Epithelial cell of esophagus (primary cell): ENCODE results near the gene PAX7.
"Not testable (repeated sequence)": the region's sequence is repeated elsewhere in the genome, so short reads cannot be mapped to it uniquely, and the experiment has no call there.

Source experiments
- DNase-seq: peaks from one replicate; pipeline ENCODE4 v3.0.0; 2010; ENCODE audit warnings: low read depth
- H3K4me3 ChIP-seq: 2 replicates; pipeline ENCODE4 v1.5.1; 2011; ENCODE audit warnings: mild to moderate bottlenecking, low read length, control low read depth
- CTCF ChIP-seq: IDR thresholded peaks from 2 replicates; pipeline ENCODE4 v1.5.1; 2011; ENCODE audit warnings: low read depth, mild to moderate bottlenecking, low read length, control low read depth, inconsistent platforms; ENCODE audit not compliant: insufficient read depth; ENCODE audit errors: missing control alignments

The PAX7 gene

GRCh38 chr1:18687273-18687672 is 56.6 kb downstream of the PAX7 start:
- no peak for DNase-seq
- no peak for TF ChIP-seq CTCF
- H3K4me3 ChIP-seq = no peak overlapping the region

- no peak overlapping the region for H3K4me3 ChIP-seq
- TF ChIP-seq CTCF = no peak
- DNase-seq = no peak
These were observed 61.0 kb downstream of the PAX7 start for GRCh38 chr1:18691648-18692047.

GRCh38 chr1:18693256-18694098 is 62.8 kb downstream of the PAX7 start:
- H3K4me3 ChIP-seq = no peak overlapping the region
- TF ChIP-seq CTCF = no peak
- DNase-seq = no peak

- not testable (repeated sequence) for H3K4me3 ChIP-seq
These were observed 63.6 kb downstream of the PAX7 start for GRCh38 chr1:18694289-18694688.

GRCh38 chr1:18697541-18697940 is 66.9 kb downstream of the PAX7 start:
- no peak overlapping the region for H3K4me3 ChIP-seq
- DNase-seq = no peak
- TF ChIP-seq CTCF = no peak

More at GRCh38 chr1:18694289-18694688, 63.6 kb downstream of the PAX7 start:
- DNase-seq = not testable (repeated sequence)

- no peak for TF ChIP-seq CTCF
These were observed 69.9 kb downstream of the PAX7 start for GRCh38 chr1:18700530-18700929.

GRCh38 chr1:18701183-18701582 is 70.5 kb downstream of the PAX7 start:
- no peak for TF ChIP-seq CTCF
- DNase-seq = no peak

More at GRCh38 chr1:18700530-18700929, 69.9 kb downstream of the PAX7 start:
- H3K4me3 ChIP-seq = no peak overlapping the region
- DNase-seq = no peak

More at GRCh38 chr1:18701183-18701582, 70.5 kb downstream of the PAX7 start:
- H3K4me3 ChIP-seq = no peak overlapping the region
